HEK293T (cell line): ENCODE data around the gene TSPAN9.

Experiments used
- ARNT ChIP-seq: fragments of 450-650 bp; IDR thresholded peaks from 2 replicates; pipeline ENCODE4 v1.6.1; 2017; ENCODE audit warnings: mild to moderate bottlenecking
- BHLHE40 ChIP-seq: fragments of 450-650 bp; IDR thresholded peaks from 2 replicates; pipeline ENCODE4 v1.6.1; 2016; ENCODE audit warnings: mild to moderate bottlenecking, moderate library complexity, borderline replicate concordance
- CTBP1 ChIP-seq: fragments of 450-650 bp; IDR thresholded peaks from 2 replicates; pipeline ENCODE4 v1.6.1; 2016; ENCODE audit warnings: borderline replicate concordance
- ELF4 ChIP-seq: fragments of 450-650 bp; IDR thresholded peaks from 2 replicates; pipeline ENCODE4 v1.6.1; 2017; ENCODE audit warnings: antibody characterized with exemption
- FOXK2 ChIP-seq: fragments of 450-650 bp; IDR thresholded peaks from 2 replicates; pipeline ENCODE4 v1.6.1; 2016; ENCODE audit warnings: mild to moderate bottlenecking
- FOXM1 ChIP-seq: fragments of 450-650 bp; IDR thresholded peaks from 2 replicates; pipeline ENCODE4 v1.6.1; 2017; ENCODE audit warnings: mild to moderate bottlenecking, borderline replicate concordance
- L3MBTL2 ChIP-seq: fragments of 450-650 bp; conservative IDR thresholded peaks from 2 replicates; pipeline ENCODE4 v1.6.1; 2016; ENCODE audit warnings: mild to moderate bottlenecking
- LEF1 ChIP-seq: fragments of 450-650 bp; IDR thresholded peaks from 2 replicates; pipeline ENCODE4 v1.6.1; 2017; ENCODE audit warnings: mild to moderate bottlenecking, borderline replicate concordance
- SP1 ChIP-seq: fragments of 450-650 bp; IDR thresholded peaks from 2 replicates; pipeline ENCODE4 v1.6.1; 2017
- SUZ12 ChIP-seq: fragments of 450-650 bp; IDR thresholded peaks from 2 replicates; pipeline ENCODE4 v1.6.1; 2016; ENCODE audit warnings: mild to moderate bottlenecking

DNA sequence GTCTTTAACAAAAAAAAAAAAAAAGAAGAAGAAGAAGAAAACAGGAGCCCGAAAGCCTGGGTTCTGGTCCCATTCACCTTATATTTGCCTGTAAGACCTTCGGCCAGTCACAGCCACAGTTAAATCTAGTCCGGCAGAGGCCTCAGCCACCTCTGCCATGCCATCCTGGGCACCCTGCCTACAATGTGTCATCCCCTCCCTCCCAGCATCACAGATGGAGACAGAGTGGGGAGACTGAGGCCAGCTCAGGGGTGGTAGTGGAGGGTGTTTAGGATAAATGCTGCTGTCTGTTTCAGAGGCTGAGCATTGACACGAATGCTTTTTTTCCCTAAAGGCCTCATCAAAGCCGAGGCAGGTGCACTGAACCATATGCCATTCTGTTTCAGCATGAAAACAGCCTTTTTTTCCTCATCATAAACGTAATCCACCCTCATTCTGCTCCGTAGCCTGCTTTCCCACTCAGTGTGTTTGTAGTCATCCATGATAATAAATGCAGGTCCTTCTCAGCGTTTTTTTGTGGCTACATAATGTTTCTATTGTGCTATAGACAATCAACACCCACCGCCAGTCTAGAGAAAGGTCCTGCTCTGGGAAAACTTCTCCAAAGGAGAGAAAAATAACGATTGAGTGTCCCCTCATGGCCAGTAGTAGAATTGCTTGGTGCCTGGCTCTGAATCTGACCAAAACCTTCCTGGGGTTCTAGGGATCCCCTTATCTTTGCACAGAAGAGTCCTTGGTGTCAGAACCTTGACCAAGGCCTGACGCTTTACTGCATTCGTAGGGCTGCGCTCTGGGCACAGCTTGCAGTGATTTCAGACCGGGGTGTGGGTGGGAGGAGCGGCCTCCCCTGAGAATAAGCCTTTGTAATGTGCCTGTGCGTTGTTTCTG is 41.1 kb upstream of the TSPAN9 start:
- TF ChIP-seq CTBP1: no peak
- TF ChIP-seq SUZ12: no peak
- no peak for TF ChIP-seq LEF1
- no peak for TF ChIP-seq BHLHE40
- no peak for TF ChIP-seq ARNT
- no peak for TF ChIP-seq FOXK2
- no peak for TF ChIP-seq ELF4
- no peak for TF ChIP-seq SP1
- no peak for TF ChIP-seq FOXM1
- TF ChIP-seq L3MBTL2: no peak
